ENCODE measurements around the gene FER.
"Not testable (repeated sequence)": the region's sequence is repeated elsewhere in the genome, so short reads cannot be mapped to it uniquely, and the experiment has no call there.

DNA sequence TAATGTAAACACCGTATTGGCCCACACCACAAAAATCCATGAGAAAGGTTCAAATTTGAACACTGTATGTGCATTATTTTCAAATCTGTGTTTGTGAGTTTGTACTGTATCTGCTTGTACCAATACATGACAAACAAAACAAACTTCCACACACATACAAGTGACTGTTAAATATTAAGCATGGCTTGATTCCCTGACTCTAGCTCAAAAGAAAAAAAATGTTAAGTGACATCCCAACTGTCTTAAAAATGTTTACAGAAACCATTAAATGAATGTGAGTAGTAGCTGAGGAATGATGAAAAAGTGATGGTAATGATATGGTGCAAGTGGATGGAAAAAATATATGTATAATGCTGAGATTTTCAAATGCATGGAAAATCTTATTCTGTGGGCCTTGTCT, 302.6 kb downstream of the FER start:
- TF ChIP-seq, protein P1, sequence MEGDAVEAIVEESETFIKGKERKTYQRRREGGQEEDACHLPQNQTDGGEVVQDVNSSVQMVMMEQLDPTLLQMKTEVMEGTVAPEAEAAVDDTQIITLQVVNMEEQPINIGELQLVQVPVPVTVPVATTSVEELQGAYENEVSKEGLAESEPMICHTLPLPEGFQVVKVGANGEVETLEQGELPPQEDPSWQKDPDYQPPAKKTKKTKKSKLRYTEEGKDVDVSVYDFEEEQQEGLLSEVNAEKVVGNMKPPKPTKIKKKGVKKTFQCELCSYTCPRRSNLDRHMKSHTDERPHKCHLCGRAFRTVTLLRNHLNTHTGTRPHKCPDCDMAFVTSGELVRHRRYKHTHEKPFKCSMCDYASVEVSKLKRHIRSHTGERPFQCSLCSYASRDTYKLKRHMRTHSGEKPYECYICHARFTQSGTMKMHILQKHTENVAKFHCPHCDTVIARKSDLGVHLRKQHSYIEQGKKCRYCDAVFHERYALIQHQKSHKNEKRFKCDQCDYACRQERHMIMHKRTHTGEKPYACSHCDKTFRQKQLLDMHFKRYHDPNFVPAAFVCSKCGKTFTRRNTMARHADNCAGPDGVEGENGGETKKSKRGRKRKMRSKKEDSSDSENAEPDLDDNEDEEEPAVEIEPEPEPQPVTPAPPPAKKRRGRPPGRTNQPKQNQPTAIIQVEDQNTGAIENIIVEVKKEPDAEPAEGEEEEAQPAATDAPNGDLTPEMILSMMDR (IDR thresholded peaks at IDR 0.05; ENCODE audit: borderline replicate concordance, extremely low read depth, low read length, poor library complexity, severe bottlenecking) = not testable (repeated sequence)
- not testable (repeated sequence) for TF ChIP-seq EZH2 (IDR thresholded peaks at IDR 0.05; ENCODE audit: borderline replicate concordance, low read depth, low read length, severe bottlenecking)

Measured in DND-41 (cell line).